Mucosa of descending colon (tissue), 3 donors: Measurements from ENCODE around the gene MON2. TPM values are rescaled to one million over a fixed set of nuclear protein-coding genes. Genes with fewer than 3 reads are reported as not detected.

Experiments
- ATAC-seq: fragments of 200-7000 bp; cut with Tn5 transposase; one replicate; pipeline ENCODE4 v1.9.1; 2020; ENCODE audit warnings: mild to moderate bottlenecking, moderate library complexity
- DNase-seq, 3 donors: peaks; one replicate each; pipeline ENCODE4 v3.0.0-alpha.2; 2020
- H3K36me3 ChIP-seq: fragments of 200-600 bp; one replicate; pipeline ENCODE4 v1.8.0; 2021; ENCODE audit warnings: low read depth, mild to moderate bottlenecking
- H3K4me1 ChIP-seq: fragments of 200-600 bp; one replicate; pipeline ENCODE4 v1.8.0; 2021; ENCODE audit warnings: low read depth, mild to moderate bottlenecking
- H3K4me3 ChIP-seq: fragments of 200-600 bp; one replicate; pipeline ENCODE4 v1.8.0; 2021; ENCODE audit warnings: mild to moderate bottlenecking
- H3K9me3 ChIP-seq: fragments of 200-600 bp; one replicate; pipeline ENCODE4 v1.8.0; 2021; ENCODE audit warnings: mild to moderate bottlenecking
- intact Hi-C, 2 donors: fragments of 100-400 bp; cut with DNase I in 1 of 2; cut with micrococcal nuclease in 1 of 2; formaldehyde crosslinking; loops; one replicate each; pipeline versions ENCODE4 v1.11.0 to v1.11.1; 2022; cut with DNase I, micrococcal nuclease
- total RNA-seq, 3 donors: library from RNA; stranded (reverse); fragmentation: NEBNext Ultra II Directional in 2 of 3; extraction: Animal tissue kit (Norgen Biotek cat#: 25700) in 2 of 3; gene quantifications; one replicate each; pipeline versions ENCODE4 v1.2.1 to v1.2.4, GENCODE V29; 2021 to 2023
- TF ChIP-seq, protein P1 (sequence below): fragments of 200-600 bp; IDR thresholded peaks from one replicate; pipeline ENCODE4 v1.8.0; 2022; ENCODE audit warnings: antibody characterized with exemption, mild to moderate bottlenecking
- donor health status: DM: no; HTN: no; CAD: no; lungs with moderate emphysema.
- donor health status: DM: no; HTN: no; CAD: no.
- donor health status: DM: no; HTN: yes; CAD: no.

Gene MON2
- total RNA-seq, 3 donors from 2014 or later, result 54.3 to 77.8 (median 55.4) TPM

DNA sequence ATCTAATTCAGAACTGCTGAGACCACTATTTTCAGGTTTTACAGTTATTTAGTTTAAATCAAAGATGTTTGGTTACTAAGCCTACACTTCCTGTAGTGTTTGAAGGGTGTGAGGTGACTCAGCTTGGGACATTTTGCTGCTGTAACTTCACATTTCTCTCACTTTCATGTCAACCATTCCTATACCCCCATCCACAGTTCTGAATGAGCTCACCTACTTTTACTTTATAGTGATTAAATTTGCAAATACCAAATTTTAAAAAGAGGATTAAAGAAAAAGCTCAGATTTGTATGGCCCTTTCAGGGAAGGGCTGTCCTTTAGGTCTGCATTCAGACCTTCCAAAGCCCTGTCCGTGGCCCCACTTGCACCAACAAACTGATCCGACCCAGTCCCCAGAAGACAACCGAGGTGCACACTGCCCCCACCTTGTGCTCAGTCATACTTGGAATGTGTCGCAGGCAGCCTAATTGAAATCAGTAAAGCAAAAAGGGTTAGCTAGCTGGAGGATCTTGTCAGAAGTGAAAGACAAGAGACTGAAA, 174.4 kb downstream of the MON2 start:
- ATAC-seq, result peak; percentile 37
- Histone ChIP-seq H3K4me1 (no peaks in the 10 kb centered on the region), H3K9me3 (no peaks in the 10 kb centered on the region), H3K4me3 (no peak overlapping the region), H3K36me3 (no peaks in the 10 kb centered on the region)
- TF ChIP-seq, protein P1, sequence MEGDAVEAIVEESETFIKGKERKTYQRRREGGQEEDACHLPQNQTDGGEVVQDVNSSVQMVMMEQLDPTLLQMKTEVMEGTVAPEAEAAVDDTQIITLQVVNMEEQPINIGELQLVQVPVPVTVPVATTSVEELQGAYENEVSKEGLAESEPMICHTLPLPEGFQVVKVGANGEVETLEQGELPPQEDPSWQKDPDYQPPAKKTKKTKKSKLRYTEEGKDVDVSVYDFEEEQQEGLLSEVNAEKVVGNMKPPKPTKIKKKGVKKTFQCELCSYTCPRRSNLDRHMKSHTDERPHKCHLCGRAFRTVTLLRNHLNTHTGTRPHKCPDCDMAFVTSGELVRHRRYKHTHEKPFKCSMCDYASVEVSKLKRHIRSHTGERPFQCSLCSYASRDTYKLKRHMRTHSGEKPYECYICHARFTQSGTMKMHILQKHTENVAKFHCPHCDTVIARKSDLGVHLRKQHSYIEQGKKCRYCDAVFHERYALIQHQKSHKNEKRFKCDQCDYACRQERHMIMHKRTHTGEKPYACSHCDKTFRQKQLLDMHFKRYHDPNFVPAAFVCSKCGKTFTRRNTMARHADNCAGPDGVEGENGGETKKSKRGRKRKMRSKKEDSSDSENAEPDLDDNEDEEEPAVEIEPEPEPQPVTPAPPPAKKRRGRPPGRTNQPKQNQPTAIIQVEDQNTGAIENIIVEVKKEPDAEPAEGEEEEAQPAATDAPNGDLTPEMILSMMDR, result no peak
- DNase-seq, result no peak
- intact Hi-C loops, result no loop called here

DNA sequence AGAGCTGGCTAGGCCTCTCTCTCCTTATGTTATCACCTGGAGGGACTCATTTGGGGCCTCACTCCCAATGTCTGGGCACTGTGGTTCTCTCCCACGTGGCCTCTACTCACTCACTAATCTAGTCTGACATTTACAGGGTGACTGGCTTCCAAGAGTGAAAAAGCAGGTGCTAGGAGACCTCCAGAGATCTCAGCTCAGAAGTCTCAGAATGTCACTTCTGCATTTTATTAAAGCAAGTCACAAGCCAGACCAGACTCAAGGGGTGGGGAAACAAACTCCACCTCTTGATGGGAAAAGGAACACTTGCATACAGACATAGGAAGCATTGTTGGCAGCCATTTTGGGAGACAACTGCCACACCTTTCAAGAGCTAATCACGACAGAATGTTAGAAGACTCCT, 175.9 kb downstream of the MON2 start:
- ATAC-seq, result no peak
- TF ChIP-seq, protein P1, result no peak
- DNase-seq, result no peak
- H3K4me1 ChIP-seq, result no peaks in the 10 kb centered on the region
- intact Hi-C loops, result no loop called here
- no peak overlapping the region for H3K4me3 ChIP-seq
- no peaks in the 10 kb centered on the region for H3K9me3 ChIP-seq
- H3K36me3 ChIP-seq, result no peaks in the 10 kb centered on the region

DNA sequence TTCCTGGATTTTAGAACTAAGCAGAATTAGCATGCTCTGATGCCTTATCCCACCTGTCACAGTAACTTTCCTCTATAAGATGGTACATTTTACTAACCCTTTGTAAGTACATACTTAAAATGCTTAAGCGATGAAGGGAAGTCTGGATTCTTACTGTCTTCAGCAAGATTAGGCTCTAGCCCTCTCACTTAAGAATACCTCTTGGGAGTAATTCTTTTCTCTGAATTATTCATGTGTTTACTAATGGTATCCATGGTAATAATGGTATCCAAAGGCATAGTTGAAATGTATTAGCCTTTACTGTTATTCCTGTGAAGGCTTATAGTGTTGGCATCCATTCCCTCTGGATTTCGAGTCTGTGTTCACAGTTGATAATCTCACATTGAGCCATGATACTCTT, 176.9 kb downstream of the MON2 start:
- intact Hi-C loops, result no loop called here
- TF ChIP-seq, protein P1, result no peak
- ATAC-seq, result no peak

DNA sequence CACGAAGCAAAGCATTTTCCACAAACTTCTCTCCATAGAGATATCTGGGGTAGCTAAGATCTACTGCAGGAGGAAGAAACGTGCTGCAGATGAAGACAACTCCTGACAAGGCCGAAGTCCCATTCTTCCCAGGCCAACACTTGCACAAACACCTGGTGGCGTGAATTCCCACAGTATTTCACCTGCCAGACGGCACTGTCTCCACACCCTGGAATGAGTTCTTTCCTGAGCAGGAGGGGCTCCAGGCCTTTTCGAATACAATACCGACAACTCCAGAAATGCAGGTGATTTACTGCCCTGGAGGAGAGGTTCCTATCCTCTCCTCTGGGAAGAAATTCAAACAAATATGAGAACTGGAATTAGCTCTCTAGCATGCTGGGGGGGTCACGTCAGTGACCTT, 179.9 kb downstream of the MON2 start:
- Histone ChIP-seq H3K4me1 (no peaks in the 10 kb centered on the region), H3K4me3 (no peak overlapping the region), H3K36me3 (no peaks in the 10 kb centered on the region), H3K9me3 (no peaks in the 10 kb centered on the region)
- ATAC-seq, result no peak
- intact Hi-C loops, result no loop called here
- no peak for DNase-seq
- TF ChIP-seq, protein P1, result no peak

More for the DNA sequence above, 176.9 kb downstream of the MON2 start:
- Histone ChIP-seq H3K4me1 (no peaks in the 10 kb centered on the region), H3K36me3 (no peaks in the 10 kb centered on the region), H3K4me3 (no peak overlapping the region), H3K9me3 (no peaks in the 10 kb centered on the region)
- DNase-seq, result no peak

DNA sequence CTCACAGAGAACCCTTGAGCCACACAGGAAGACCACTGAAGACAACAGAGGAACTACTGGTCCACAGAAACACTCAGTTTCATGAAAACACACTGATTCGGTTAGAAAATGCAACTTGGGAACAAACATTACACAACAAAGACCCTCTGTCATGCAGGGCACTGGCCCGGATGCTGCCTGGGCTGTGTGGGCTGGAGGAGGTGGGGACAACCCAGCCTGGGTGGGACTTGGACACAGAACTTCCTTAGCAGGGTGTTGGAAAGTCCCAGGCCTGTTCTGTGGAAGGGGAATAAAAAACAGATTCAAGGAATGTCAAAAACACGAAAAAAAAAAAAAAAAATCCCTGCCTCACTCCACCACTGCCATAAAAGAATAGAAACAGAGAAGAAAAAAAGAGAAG, 181.0 kb downstream of the MON2 start:
- TF ChIP-seq, protein P1, result no peak
- no peak for DNase-seq
- peak; percentile 37 for ATAC-seq
- Histone ChIP-seq H3K4me3 (no peak overlapping the region), H3K9me3 (no peaks in the 10 kb centered on the region), H3K4me1 (no peaks in the 10 kb centered on the region), H3K36me3 (no peaks in the 10 kb centered on the region)
- intact Hi-C loops, result no loop called here
